ENCODE results near the gene RAPGEF2.
"Not testable (repeated sequence)": the region's sequence is repeated elsewhere in the genome, so short reads cannot be mapped to it uniquely, and the experiment has no call there.

RAPGEF2 gene

GRCh38 chr4:159283696-159284095 lies 180.8 kb downstream of the RAPGEF2 start:
- peak; percentile 31 to 40 for DNase-seq

GRCh38 chr4:159284113-159284512 lies 181.2 kb downstream of the RAPGEF2 start:
- no peak for DNase-seq

DNA sequence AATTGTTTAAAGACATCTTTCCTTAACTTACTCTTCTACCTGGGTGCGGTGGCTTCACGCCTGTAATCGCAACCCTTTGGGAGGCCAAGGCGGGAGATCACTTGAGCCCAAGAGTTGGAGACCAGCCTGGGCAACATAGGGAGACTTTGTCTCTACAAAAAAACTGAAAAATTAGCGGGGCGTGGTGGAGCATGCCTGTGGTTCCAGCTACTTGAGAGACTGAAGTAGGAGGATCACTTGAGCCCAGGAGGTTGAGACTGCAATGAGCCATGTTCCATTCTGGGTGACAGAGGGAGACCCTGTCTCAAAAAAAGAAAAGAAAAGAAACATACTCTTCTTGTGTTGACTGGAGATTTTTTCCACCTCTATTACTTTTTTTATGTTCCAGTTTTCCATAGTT lies 181.9 kb downstream of the RAPGEF2 start:
- DNase-seq, result no peak

- DNase-seq, result no peak
These were observed 184.9 kb downstream of the RAPGEF2 start for GRCh38 chr4:159287767-159288166.

DNA sequence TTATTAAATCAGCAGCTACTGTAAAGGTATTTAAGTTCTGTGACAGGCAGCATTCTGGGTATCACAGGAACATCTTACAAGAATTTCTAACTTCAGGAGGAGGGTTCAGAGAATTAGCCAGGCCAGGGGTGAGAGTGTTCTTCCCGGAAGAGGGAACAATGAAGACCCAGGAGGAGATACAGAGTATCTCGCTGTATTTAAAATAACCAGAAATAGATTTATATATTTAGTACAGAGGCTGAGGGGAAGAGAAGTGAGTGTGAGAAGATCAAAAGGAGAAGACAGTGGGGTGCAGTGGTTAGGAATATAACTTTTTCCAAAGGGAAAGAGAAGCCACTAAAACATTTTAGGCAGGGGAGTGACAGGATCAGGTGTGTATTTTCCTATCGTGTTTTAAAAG lies 186.8 kb downstream of the RAPGEF2 start:
- no peak for DNase-seq

DNA sequence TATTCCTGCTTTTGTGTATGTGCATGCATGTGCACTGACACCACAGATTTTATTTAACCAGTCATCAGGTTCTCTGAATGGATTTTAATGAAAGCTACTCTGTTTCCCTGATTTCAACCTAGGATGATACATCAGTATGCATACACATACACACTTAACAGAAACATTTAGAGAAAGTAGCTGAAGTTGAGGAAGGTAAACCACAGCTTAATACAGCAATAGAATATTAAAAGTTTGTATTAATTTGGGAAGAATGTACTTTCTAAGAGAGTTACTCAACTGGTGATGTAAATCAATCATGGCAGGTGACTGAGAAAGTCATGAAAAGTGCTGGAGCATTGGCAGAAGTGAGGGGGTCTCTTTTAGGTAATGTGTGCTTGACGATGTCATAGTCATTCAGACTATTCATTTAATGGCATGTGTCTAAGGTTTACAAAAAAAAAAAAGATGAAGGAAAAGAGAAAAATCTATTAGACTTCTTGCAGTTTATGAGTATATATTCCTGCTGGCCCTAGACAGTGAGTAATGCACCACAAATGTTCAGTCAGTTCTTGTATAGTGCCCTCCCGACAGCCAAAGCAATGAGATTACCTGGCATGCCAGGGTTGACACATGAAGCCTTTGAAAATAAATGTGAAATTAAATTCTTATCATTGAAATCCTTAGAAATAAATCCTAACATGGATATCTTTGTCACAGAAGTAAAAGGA lies 187.6 kb downstream of the RAPGEF2 start:
- DNase-seq, result no peak

DNA sequence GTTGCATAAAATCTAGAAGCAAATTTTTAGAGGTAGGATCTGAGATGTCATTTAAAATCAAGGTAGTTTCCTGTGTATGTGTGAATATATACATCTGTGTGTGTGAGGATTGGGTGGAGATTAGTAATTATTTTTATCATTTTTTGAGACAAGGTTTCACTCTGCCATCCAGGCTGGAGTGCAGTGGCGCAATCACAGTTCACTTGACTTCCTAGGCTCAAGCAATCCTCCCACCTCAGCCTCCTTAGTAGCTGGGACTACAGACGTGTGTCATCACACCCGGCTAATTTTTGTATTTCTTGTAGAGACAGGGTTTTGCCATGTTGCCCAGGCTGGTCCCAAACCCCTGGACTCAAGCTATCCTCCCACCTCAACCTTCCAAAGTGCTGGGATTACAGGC lies 188.3 kb downstream of the RAPGEF2 start:
- DNase-seq, result peak in 1 of 2 donors; percentile 44

DNA sequence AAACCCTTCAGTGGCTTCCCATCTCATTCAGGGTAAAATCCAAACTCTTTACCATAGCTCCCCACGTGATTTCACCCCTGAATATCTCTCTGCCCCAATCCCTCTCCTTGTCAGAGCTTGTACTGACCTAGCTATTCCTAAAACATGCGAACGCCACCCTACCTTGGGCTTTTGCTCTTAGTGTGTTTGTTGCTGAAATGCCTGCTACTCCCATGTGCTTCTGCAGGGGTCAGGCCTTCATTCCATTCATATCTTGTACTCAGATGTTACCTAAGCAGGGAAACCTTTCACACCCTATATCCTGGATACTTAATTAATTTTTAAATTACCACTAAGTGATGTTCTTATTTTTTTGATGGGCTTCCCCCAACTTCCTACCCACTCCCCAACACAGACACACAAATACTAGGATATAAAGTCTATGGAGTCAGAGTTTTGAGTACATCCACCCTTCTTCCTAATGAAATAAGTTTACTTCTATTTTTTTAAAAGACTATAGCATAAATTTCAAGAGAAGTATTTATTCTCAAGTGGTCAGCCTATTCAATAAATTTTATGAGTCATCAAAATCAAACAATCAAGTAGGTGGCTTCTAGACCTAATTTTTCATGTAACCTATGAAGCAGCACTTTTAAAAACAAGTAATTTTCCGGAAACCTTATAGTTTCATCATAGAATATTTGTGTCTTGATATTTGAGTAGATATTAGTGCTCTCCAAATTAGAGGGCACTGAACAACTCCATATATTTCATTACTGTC lies 189.4 kb downstream of the RAPGEF2 start:
- DNase-seq, result no peak

DNA sequence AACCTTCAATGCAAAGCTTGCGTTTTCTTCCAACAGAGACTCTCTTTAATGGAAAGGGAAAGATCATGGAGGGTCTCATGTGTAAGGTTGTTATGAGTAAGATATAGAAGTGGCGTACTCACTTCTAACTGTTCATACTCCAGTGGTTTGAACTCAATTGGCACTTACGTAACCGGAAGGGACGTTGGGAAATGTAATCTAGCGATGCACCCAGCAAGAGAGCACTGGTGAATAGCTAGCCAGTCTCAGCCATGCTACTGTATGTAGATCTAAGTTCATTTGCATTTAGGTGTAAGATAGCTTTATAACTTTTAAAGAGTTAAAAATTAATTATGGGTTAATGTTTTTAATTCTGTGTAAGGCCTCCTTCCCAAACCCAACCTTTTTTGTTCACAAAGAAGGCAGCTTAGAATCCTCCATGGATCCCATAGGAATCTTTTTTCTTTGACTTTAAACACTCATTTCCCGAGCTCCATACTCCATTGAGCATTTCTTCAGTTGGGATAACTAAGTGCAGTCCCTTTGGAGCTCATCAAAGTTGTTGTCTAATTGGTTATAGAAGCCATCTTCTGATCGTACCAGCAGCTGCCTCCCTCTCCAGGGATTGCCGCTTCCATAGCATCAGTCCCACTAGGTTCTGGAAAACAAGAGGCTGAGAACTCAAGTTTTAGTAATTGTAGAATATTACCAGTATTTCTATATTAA lies 191.1 kb downstream of the RAPGEF2 start:
- DNase-seq, result peak in 1 of 2 donors; percentile 56

- DNase-seq, result no peak
These were observed 193.2 kb downstream of the RAPGEF2 start for GRCh38 chr4:159296061-159296460.

DNA sequence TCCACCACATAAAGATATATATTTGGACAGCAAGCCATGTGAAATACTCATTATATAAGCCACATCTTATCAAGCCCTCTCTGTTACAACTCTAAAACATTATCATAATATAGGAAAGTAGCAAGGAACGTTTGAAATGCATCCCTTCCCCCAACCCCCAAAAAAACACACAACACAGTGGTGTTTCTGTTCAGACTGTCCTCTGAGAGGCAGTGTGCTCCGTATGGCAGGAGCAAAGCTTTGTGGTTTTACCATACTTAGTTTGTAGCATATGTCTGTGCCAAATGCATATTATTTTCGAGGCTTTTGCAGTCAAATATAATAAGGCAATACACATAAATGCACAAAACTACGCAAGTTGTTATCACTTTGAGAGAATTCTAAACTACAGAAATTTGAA lies 194.2 kb downstream of the RAPGEF2 start:
- no peak for DNase-seq

- DNase-seq, result no peak
These were observed 195.6 kb downstream of the RAPGEF2 start for GRCh38 chr4:159298502-159298901.

GRCh38 chr4:159303435-159303834 lies 200.6 kb downstream of the RAPGEF2 start:
- DNase-seq, result no peak

DNA sequence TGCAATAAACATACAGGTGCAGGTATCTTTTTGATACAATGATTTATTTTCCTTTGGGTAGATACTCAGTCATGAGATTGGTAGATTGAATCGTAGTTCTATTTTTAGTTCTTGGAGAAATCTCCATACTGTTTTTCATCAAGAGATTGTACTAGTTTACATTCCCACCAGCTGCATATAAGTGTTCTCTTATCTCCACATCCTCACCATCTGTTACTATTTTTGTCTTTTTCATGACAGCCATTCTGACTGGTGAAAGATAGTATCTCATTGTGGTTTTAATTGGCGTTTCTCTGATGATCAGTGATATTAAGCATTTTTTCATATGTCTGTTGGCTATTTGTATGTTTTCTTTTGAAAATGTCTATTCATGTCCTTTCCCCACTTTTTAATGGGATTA lies 202.2 kb downstream of the RAPGEF2 start:
- no peak for DNase-seq

DNA sequence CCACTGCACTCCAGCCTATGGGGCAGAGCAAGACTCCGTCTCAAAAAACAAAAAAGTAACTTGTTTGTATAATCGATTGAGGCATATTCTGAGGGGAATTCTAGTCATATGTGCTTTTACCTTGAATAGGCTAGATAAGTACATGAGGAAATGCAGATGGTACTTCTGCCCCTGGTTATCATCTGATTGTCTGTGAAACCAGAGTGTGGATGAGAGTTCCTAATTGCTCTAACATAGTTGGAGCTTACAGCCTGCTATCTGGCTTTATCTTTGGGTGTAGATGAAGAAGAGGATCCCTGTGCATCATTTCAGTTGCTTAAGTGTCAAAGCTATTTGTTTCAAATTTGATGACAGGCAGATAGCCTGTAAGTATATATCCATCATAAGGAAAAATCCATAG lies 205.1 kb downstream of the RAPGEF2 start:
- no peak for DNase-seq

- peak in 1 of 2 donors; percentile 13 for DNase-seq
These were observed 205.9 kb downstream of the RAPGEF2 start for GRCh38 chr4:159308566-159309340.

- DNase-seq, result no peak
These were observed 209.4 kb downstream of the RAPGEF2 start for GRCh38 chr4:159312236-159312635.

- DNase-seq, result not testable (repeated sequence)
These were observed 213.0 kb downstream of the RAPGEF2 start for GRCh38 chr4:159315879-159316278.

GRCh38 chr4:159317203-159317602 lies 214.3 kb downstream of the RAPGEF2 start:
- DNase-seq, result no peak

DNA sequence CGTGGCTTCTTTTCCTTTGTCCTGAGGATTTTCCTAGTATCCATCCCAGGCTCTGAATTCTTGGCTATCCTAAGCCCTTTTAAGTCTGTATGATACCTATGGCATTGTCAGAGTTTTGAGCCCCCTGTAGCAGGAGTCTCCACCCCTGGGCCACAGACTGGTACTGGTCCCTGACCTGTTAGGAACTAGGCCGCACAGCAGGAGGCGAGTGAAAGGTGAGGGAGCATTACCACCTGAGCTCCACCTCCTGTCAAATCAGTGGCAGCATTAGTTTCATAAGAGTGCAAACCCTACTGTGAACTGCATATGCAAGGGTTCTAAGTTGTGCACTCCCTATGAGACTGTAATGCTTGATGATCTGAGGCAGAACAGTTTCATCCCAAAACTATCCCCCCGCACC lies 216.1 kb downstream of the RAPGEF2 start:
- DNase-seq, result no peak

DNA sequence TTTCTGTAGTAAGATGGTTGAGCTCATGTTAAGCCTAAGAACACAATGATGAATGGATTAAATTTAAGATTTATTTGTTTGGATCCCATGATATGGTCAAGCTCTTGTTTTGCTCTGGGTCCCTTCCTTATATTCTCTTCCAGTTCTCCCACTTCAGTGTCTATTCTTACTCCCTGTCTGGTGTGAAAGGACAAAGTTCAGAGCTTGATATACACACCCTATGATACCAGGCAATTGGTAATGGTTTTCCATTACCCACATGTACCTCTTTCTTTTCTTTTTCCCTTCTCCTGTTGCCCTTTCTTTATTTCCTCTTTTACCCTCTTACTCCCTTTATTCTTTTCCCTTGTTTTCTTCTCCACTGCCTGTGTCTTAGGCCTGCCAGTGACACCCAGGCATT lies 223.6 kb downstream of the RAPGEF2 start:
- DNase-seq, result no peak

DNA sequence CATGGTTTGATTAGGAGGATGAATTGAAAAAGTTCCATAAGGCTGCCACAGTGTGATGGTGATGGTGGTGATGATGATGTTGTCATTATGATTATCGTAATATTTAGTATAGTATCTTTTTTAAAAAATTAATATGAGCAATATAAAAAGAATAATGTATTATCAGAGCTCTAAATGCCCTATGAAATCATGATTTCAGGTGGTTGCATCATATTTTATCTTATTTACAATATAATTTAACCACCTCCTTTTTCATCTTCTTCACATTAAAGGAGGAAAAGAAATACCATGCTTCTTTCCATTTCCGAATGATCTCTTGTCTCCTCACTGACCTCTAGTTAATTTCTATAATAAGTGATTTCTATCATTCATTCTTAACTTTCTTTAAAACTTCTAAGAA lies 225.9 kb downstream of the RAPGEF2 start:
- no peak for DNase-seq

DNA sequence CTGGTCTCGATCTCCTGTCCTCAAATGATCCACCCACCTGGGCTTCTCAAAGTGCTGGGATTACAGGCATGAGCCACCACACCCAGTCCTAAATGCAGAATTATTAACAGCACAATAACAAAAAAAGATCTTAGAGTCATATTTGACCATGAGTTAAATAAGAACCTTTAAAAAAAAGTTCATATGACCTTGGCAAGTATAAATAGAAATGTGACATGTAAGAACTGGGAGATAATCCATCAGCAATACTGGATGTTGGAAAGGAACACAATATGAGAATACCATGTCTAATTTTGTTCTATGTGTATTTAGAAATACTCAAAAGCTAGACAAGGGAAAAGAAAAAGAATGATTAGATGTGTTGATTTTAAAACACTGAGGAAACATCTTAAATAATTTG lies 231.6 kb downstream of the RAPGEF2 start:
- no peak for DNase-seq

Data from inflammatory macrophage treated with lipopolysaccharide for 1 hour (primary cell).